Endothelial cell (in vitro differentiated cells): ENCODE results near the gene CCSER1. TPM values are rescaled to one million over a fixed set of nuclear protein-coding genes. Genes with fewer than 3 reads are reported as not detected.

Source experiments
- DNase-seq: peaks from one replicate; pipeline ENCODE4 v3.0.0; 2021; ENCODE audit warnings: low spot score
- H3K27ac Mint-ChIP-seq: one replicate; pipeline ENCODE4 v1.8.0; 2021; ENCODE audit warnings: mixed read lengths, inconsistent platforms; ENCODE audit not compliant: unreplicated experiment
- H3K27me3 Mint-ChIP-seq: one replicate; pipeline ENCODE4 v1.8.0; 2021; ENCODE audit warnings: mild to moderate bottlenecking, moderate library complexity, mixed read lengths, inconsistent platforms; ENCODE audit not compliant: unreplicated experiment
- H3K36me3 Mint-ChIP-seq: one replicate; pipeline ENCODE4 v1.8.0; 2021; ENCODE audit warnings: mild to moderate bottlenecking, low read depth, mixed read lengths, inconsistent platforms; ENCODE audit not compliant: unreplicated experiment
- H3K4me1 Mint-ChIP-seq: one replicate; pipeline ENCODE4 v1.8.0; 2021; ENCODE audit warnings: mild to moderate bottlenecking, mixed read lengths, inconsistent platforms; ENCODE audit not compliant: unreplicated experiment
- H3K4me3 Mint-ChIP-seq: one replicate; pipeline ENCODE4 v1.8.0; 2021; ENCODE audit warnings: mild to moderate bottlenecking, mixed read lengths, inconsistent platforms; ENCODE audit not compliant: unreplicated experiment
- H3K9me3 Mint-ChIP-seq: one replicate; pipeline ENCODE4 v1.8.0; 2021; ENCODE audit warnings: mixed read lengths, inconsistent platforms; ENCODE audit not compliant: unreplicated experiment
- total RNA-seq: library from RNA; stranded (reverse); fragmentation: NEBNext Ultra II Directional; extraction: Animal tissue kit (Norgen Biotek cat#: 25700); gene quantifications from one replicate; pipeline ENCODE4 v1.2.1, GENCODE V29; 2021; ENCODE audit not compliant: unreplicated experiment
- TF ChIP-seq, protein P1 (sequence below): fragments of 200-600 bp; sonication (generic); IDR thresholded peaks from one replicate; pipeline ENCODE4 v1.5.0; 2021; ENCODE audit warnings: antibody characterized with exemption; ENCODE audit not compliant: unreplicated experiment

Gene CCSER1
- total RNA-seq, 1 donor from 2014 or later = 3.0 TPM

DNA sequence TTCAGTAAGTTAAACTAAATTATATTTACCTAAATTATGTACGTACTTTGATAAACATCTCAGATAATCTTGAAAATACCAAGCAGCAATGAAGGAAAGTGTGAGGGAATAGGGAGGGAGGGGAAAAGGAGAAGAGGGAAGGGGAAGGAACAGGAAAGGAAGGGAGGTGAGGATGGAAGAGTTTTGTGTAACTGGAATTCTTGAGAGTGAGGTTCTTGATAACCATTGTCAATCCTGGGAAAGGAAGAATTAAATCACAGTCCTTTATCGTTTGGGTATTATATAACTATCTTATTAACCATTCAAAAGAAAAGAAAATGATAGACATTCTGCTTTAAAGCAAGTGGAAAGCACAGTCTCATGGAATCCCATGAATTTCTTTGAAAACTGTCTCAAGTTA is 795.0 kb downstream of the CCSER1 start:
- no peaks in the 10 kb centered on the region for H3K9me3 Mint-ChIP-seq
- no peak overlapping the region for H3K4me3 Mint-ChIP-seq
- H3K27ac Mint-ChIP-seq = no peak overlapping the region
- H3K27me3 Mint-ChIP-seq = no peaks in the 10 kb centered on the region
- H3K36me3 Mint-ChIP-seq = no peaks in the 10 kb centered on the region
- DNase-seq = no peak
- H3K4me1 Mint-ChIP-seq = no peaks in the 10 kb centered on the region
- TF ChIP-seq, protein P1, sequence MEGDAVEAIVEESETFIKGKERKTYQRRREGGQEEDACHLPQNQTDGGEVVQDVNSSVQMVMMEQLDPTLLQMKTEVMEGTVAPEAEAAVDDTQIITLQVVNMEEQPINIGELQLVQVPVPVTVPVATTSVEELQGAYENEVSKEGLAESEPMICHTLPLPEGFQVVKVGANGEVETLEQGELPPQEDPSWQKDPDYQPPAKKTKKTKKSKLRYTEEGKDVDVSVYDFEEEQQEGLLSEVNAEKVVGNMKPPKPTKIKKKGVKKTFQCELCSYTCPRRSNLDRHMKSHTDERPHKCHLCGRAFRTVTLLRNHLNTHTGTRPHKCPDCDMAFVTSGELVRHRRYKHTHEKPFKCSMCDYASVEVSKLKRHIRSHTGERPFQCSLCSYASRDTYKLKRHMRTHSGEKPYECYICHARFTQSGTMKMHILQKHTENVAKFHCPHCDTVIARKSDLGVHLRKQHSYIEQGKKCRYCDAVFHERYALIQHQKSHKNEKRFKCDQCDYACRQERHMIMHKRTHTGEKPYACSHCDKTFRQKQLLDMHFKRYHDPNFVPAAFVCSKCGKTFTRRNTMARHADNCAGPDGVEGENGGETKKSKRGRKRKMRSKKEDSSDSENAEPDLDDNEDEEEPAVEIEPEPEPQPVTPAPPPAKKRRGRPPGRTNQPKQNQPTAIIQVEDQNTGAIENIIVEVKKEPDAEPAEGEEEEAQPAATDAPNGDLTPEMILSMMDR = no peak

DNA sequence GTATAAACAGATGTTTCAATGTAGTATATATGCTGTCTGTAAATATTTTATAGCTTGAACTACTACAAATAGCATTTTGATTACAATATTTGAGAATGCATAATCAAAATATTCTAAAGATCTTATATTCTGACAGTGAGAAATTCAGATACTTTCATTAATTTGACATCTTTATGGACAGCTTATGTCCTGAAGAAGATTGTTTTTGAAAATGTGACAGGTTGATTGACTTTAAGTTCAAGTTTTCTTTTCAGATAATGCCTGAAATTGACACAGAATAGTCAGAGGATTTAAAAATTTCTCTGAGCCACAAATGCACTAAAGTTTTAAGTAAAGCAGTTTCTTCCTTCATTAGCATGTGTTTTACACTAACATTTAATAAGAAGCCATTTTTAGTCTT is 799.8 kb downstream of the CCSER1 start:
- Mint-ChIP-seq H3K4me3 (no peak overlapping the region), H3K4me1 (no peaks in the 10 kb centered on the region), H3K9me3 (no peaks in the 10 kb centered on the region), H3K27me3 (no peaks in the 10 kb centered on the region), H3K27ac (no peak overlapping the region), H3K36me3 (no peaks in the 10 kb centered on the region)
- TF ChIP-seq, protein P1 = no peak
- no peak for DNase-seq

DNA sequence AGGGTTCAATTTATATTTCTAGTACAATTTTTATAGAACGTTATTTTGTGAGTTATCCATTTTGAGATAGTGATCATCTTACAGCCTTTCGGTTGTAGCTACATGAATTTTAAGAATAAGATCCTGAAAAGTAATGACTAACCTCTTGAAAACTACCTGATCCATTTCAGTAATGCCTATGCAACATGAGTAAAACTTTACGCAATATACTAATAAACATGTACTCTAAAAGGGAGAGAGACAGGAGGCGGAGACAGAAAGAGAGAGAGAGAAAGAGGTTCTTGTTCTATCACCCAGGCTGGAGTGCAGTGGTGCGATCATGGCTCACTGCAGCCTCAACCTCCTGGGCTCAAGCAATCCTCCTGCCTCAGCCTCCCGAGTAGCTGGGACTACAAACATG is 816.1 kb downstream of the CCSER1 start:
- H3K4me1 Mint-ChIP-seq = no peaks in the 10 kb centered on the region
- H3K27me3 Mint-ChIP-seq = no peaks in the 10 kb centered on the region
- no peaks in the 10 kb centered on the region for H3K9me3 Mint-ChIP-seq
- H3K4me3 Mint-ChIP-seq = no peak overlapping the region
- TF ChIP-seq, protein P1 = no peak
- H3K27ac Mint-ChIP-seq = no peak overlapping the region
- H3K36me3 Mint-ChIP-seq = no peaks in the 10 kb centered on the region
- DNase-seq = no peak

GRCh38 chr4:90946945-90947344 is 819.8 kb downstream of the CCSER1 start:
- Mint-ChIP-seq H3K4me3 (no peak overlapping the region), H3K27me3 (no peaks in the 10 kb centered on the region), H3K9me3 (no peaks in the 10 kb centered on the region), H3K4me1 (no peaks in the 10 kb centered on the region), H3K27ac (no peak overlapping the region), H3K36me3 (no peaks in the 10 kb centered on the region)
- DNase-seq = no peak
- TF ChIP-seq, protein P1 = no peak

DNA sequence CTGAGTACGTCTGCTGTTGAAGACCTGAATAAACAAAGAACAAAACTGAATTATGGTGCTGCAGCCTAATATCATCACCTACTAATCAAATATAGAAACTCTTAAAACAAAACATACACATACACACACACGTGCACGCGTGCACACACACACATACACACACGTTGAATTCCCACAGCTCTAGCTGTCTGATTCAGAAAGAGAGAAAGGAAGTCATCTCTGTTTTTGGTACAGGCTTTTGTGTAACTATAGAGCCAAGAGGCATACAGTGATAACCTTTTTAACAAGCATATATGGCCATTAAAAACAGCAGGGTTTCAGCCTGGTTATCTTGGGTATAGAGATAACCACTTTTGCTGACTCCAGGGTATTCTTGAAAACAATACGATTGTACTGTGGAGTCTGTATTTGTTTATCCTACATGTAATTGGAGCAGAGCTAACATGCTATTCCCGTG is 823.2 kb downstream of the CCSER1 start:
- TF ChIP-seq, protein P1 = no peak
- no peaks in the 10 kb centered on the region for H3K36me3 Mint-ChIP-seq
- no peak overlapping the region for H3K27ac Mint-ChIP-seq
- H3K4me1 Mint-ChIP-seq = no peaks in the 10 kb centered on the region
- no peaks in the 10 kb centered on the region for H3K9me3 Mint-ChIP-seq
- no peak for DNase-seq
- no peak overlapping the region for H3K4me3 Mint-ChIP-seq
- H3K27me3 Mint-ChIP-seq = no peaks in the 10 kb centered on the region
